Activated CD4-positive, CD25-positive, alpha-beta regulatory T cell treated with anti-CD3 and anti-CD28 coated beads, Interleukin-2, amount 50 U/mL, for 16 hours (primary cell): ENCODE measurements around the gene WIPF1.
"Not testable (repeated sequence)": the region's sequence is repeated elsewhere in the genome, so short reads cannot be mapped to it uniquely, and the experiment has no call there.

Source experiments
- DNase-seq: peaks from one replicate; pipeline ENCODE4 v3.0.0-alpha.2; 2020; ENCODE audit warnings: low read depth, low spot score

The WIPF1 gene

DNA sequence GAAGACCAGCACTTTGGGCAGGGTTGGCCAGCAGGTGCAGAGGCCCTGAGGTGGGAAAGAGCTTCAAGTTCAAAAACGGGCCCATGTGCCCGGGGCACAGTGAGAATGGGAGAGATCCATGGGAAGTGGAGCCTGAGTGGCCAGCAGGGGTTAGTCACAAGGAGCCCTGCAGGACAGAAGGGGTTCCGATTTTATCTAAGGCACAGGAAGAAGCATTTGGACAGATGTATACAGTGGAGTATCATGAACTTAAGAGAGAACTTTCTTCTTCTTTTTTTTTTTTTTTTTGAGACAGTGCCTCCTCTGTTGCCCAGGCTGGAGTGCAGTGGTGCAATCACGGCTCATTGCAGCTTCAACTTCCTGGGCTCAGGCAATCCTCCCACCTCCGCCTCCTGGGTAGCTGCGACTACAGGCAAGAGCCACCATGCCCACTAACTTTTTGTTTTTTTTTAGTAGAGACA is 24.0 kb downstream of the WIPF1 start:
- no peak for DNase-seq

DNA sequence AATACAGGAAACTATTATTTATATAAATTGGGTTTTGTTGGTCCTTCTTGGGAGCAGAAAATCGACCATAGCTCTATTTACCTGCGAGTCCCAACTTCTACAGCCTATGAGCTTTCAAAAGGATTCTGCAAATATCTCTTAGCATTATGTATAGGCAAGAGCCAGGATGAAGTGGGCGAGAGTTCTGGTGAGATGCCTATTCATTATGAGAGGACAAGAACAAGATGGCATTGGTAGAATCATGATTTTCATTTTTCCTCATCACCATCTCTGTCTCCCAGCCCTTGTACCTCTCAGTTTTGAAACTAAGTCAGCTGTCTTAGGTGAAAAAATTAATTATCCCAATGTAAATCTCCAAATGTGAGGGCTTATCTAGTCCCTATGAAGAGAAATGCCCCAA is 25.0 kb downstream of the WIPF1 start:
- no peak for DNase-seq

DNA sequence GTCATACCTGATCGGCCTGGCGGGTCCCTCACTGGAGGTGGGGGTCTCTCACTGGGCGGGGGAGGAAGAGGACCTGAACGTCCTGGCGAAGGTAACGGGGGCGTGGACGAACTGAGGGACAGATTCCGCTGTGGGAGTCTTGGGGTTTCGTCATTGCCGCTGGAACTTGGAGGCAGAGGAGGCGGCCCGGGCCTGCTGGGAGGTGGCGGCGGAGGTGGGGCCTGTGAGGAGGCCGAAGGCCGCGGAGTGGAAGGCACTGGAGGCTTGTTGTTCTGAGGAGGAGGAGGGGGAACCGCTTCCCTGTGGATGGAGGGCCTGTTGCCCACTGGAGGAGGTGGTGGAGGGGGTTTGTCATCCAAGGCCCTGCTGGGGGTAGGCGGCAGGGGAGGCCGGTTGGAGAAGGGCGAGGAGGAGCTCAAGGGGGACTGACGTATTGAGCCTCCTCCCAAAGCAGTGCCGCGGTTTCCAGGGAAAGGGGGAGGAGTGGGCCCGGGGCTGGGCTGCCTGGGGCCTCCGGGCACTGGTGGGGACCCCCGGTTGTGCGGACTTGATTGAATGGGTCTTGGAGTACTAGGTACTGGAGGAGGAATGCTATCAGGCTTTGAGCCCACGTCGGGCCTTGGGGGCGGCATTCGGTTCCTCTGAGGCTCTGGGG is 25.8 kb downstream of the WIPF1 start:
- no peak for DNase-seq

DNA sequence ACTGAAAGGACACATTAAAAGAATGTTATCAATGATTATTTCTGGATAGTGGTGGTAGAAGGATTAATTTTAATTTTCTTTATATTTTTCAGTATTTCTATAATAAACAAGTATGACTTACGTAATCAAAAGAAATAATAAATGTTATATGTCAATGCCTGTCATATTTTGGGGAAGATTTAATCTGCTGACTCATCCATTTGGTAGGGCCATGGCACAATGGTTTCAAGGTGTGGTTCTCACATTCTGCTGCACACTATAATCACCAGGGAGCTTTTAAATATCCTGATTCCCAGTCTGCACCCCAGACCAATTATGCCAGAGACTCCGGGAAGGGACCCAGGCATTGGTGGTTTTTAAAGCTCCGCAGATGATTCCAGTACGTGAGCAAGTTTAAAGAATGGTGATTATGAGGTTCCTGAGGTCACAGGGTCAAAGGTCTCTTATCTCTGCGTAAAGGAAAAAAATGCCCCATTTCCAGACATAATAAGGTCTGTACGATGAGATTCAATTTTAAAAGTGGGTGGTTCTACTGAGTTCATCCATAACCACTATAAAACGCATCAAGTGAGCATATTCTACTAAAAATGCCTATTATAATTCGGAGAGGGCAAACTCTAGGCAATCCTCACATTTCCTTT is 27.2 kb downstream of the WIPF1 start:
- no peak for DNase-seq

DNA sequence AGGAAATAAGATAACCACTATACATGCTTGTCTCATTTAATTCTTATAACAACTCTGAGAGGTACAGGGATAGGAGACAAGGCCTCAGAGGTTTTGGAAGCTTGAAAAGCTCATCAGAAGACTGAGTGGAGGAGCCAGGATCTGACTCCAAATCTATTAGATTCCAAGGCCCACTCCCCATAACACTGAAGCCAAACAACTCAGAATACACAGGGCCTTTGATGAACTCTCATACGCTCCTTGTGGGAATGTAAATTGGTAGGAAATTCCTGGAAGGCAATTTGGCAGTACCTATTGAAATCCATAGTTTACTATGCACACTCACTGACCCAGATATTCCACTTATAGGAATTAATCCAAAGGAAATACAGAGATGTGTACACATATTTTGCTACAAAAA is 27.9 kb downstream of the WIPF1 start:
- no peak for DNase-seq

DNA sequence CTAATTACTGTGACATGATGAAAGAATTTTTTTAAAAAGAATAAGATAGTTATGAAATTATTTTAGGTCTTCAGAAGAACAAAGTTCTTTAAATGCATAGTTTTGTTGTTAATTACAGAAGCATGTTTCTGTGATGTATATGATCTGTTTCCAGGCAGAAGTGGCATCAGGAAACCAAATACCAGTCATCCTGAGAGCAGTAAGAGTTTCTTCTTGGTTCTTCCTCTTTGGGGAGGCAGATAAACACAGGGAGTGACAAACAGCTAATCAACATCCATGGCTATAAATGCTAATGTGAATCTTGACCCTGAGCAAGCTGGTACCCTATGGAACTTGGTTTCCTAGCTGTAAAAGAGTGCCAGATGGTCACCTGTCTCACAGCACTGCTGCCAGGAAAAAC is 29.2 kb downstream of the WIPF1 start:
- DNase-seq: no peak

DNA sequence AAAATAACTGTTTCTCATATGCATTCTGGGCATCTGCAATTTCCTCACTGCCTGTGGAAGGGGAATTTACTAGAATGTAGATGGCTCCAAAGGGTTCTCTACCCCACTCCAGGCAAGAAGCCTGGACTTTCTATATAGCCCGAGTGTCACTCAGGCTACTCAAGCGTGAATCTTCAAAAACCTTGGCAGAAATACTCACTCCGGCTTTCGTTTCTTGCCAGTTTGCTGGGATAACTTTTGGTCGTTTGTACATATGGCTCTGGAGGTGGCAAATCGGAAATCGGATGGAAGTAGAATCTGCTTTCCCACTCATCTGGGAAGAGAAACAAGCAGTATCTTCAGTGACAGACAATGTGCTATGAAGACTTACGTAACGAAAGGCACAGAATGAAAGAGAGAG is 30.7 kb downstream of the WIPF1 start:
- no peak for DNase-seq

DNA sequence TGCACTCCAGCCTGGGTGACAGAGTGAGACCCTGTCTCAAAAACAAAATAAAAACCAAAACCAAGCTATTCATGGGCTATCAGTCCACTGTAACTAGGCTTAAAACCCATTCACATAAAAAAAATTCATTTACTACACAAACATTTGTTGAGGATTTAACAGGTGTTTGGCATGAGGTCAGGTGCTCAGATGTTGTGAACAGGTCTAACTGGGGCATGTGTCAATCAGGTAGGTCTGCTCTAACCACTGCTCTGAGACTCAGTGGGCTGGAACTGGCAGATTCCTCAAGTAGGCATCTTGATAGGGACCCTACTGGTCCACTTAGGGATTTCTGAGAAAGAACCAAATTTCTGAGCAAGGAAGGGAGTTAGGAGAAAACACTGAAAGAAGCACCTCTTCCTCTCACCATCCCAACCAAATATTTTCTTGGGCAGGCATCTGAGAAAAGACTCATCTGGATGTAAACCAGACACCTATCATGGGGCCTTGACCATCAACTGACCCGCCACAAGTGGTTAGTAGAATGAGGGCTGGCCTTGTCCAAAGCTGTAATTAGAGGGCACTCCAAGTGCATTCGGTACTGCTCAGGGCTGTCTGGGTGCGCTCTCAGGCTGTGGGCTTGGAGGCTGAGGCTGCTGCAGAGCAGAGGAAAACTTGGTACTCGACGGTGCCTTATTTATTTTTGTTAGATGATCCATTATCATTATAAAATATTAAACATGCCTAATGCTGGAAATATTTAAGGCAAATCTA is 33.9 kb downstream of the WIPF1 start:
- DNase-seq: no peak

DNA sequence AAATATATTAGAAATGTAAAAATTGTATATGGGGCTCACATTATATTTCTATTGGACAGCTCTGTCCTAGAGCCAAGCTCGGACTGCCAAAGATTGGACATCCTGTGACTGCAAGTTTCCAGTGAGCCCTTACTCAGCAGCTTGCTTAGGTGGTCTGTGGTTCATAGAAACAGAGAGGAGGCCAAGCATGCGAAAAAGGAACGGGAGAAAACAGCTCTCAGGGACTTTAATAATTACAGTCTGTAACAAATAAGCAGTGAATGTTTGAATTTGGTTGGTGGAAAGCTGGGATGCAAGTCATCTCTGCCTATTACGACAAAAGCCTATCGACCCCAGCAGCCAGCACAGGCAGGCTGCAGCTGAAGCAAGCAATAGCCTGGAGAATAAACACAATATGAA is 35.6 kb downstream of the WIPF1 start:
- DNase-seq: no peak

DNA sequence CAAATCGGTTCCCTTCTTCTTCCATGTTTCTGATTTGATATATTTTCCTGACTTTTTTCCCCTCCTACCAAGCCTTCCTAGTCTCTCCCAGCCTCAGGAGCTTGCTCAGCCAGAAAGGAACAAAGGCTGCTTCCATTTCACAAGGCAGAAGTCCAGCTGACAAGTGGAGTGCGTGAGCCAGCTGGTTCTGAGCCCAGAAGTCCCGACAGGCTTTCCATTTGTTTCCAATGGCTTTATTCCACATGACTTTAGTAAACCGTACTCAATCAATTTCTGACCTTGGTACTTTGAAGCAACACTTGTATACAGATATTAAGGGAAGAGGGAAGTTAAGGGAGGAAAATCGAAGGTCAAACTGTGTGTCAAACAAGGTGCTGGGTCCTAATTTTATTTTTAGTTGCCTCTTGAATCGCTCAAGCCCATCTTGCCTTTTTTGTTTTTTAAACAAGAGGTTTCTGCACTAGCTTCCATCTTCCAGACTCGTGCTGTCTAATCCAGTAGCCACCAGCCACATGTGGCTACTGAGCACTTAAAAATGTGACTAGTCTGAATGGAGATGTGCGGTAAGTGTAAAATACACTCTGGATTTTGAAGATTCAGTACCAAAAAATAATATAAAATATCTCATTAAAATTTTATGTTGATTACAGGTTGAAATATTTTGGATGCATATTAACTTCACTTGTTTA is 36.2 kb downstream of the WIPF1 start:
- DNase-seq: no peak

DNA sequence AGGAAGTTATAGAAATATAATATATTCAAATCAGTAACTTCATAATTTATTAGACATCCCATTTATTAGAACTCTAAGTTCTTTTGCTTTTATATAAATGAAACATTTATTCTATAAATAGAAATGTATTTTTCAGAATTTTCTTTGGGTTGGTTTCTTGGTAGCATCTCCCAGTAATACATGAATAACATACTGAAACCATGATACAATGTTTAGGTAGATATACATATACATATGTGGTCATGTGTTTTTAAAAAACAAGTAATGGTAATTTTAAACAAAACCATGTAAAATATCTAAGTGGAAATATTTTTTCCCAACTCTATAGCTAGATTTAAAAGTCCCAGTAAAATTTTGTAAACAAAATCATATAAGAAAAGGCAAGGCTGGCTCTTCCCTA is 36.9 kb downstream of the WIPF1 start:
- DNase-seq: no peak

DNA sequence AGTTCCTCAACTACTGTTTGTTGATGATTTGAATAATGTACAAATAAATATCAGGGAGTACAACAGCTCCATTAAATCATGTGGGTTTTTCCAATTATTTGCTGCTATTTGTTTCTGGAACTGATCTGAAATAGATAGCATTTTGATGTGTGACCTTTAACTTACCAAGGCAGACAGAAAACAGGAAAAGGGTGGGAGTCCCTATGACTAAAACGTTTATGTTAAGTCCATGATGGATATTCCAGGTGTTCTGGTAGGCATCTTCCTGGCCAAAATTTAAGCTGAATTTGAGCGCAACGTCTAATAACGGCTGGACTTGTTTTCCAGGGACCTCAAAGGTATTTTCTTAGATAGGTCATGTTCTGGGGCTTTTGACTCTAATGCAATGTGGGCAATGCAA is 41.6 kb downstream of the WIPF1 start:
- no peak for DNase-seq

DNA sequence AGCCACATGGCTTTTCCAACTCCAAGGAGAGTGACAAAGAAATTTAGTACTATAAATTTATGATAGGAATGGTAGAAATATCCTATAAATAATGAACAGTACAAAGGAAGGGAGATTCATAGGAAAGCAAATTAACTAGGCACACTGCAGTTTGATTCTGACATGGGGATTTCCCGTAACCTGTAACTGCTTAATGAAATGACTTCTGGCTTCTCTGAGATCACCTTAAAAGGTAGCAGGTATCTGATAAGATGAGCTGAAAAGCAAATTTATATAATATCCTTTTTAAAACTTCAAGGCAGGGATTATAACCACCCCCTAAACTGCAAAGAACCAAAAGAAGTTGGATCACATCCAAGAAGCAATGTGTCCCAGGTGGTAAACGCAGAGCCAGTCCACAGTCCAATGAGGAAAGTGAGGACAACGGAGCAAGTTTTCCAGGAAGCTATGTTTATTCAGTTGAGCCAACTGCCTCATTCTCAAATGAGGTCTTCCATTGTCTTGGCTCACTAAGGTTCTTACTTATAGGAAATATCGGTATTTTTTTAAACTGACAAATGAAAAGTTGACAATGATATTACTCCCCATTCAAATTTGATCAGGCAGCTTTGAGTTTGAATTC is 43.0 kb downstream of the WIPF1 start:
- DNase-seq: no peak

DNA sequence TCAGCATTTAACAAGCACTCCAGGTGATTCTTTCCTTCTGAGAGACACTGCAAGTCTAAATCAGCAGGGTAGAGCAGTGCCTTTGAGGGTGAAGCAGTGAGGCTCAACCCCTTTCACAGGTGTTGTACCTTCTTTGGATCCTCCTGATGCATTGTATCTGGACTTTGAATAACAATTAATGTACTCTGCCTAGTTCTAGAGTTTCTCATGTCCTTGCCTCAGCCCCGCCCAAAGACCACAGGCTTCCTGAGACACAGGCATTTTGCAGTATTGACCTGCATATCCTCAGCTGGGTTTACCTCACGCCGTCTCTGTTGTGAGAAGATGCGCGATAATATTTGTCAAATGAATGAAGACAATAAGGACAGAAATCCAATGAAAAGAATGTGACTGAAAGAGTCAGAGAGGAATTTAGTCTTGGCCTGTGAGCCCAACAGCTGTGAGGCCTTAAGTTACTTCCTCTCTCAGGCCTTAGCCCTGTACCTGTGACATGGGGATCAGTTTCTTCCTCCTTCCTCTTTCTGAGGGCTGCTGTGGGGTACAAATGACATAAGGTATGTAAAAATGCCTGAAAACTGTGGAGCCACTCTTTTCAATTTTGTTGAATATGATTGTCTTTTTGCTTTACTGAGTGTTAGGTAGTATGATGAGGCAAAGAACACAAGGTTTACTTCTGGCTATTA is 43.7 kb downstream of the WIPF1 start:
- no peak for DNase-seq

DNA sequence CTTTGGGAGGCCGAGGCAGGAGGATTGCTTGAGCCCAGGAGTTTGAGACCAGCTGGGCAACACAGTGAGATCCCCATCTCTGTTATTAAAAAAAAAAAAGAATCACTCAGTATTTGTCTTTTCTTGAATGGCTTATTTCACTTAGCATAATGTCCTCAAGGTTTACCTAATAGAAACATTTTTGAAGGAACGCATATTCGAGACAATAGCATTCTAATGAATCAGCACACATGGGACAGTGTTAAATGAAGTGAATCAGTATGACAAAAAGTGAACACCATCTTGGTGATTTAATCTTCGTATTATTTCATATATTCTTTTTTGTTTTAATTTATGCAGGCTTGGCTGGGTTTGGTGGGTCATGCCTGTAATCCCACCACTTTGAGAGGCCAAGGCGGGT is 44.7 kb downstream of the WIPF1 start:
- no peak for DNase-seq

DNA sequence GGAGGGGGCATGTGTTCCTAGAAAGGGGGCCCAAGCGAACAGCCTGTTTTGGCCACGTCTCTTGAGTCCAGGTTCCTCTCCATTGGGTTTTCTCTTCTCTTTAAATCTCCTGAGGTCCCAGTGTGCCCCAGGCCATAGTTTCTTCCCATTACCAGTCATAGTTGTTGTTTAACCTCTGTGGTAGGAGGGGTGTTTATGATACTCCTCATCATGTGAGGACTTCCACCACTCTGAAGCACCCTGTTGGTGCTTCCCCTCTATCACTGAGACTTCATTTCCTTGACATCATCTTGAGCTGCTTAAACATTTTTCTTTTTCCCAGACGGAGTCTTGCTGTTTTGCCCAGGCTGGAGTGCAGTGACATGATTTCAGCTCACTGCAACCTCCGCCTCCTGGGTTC is 45.9 kb downstream of the WIPF1 start:
- no peak for DNase-seq

DNA sequence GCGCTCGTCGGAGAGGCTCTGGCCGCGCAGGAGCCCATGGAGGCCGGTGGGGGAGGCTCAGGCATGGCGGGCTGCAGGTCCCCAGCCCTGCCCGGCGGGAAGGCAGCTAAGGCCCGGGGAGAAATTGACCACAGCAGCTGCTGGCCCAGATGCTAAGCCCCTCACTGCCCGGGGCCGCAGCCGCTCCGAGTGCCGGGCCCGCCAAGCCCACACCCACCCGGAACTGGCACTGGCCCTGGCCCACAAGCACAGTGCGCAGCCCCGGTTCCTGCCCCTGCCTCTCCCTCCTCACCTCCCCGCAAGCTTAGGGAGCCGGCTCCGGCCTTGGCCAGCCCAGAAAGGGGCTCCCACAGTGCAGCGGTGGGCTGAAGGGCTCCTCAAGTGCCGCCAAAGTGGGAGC is 49.0 kb downstream of the WIPF1 start:
- not testable (repeated sequence) for DNase-seq

DNA sequence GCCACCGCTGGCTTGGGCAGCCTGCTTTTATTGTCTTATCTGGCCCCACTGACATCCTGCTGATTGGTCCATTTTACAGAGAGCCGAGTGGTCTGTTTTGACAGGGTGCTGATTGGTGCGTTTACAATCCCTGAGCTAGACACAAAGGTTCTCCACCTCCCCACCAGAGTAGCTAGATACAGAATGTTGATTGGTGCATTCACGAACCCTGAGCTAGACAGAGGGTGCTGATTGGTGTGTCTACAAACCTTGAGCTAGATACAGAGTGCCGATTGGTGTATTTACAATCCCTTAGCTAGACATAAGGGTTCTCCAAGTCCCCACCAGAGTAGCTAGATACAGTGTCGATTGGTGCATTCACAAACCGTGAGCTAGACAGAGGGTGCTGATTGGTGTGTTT is 49.6 kb downstream of the WIPF1 start:
- DNase-seq: not testable (repeated sequence)

DNA sequence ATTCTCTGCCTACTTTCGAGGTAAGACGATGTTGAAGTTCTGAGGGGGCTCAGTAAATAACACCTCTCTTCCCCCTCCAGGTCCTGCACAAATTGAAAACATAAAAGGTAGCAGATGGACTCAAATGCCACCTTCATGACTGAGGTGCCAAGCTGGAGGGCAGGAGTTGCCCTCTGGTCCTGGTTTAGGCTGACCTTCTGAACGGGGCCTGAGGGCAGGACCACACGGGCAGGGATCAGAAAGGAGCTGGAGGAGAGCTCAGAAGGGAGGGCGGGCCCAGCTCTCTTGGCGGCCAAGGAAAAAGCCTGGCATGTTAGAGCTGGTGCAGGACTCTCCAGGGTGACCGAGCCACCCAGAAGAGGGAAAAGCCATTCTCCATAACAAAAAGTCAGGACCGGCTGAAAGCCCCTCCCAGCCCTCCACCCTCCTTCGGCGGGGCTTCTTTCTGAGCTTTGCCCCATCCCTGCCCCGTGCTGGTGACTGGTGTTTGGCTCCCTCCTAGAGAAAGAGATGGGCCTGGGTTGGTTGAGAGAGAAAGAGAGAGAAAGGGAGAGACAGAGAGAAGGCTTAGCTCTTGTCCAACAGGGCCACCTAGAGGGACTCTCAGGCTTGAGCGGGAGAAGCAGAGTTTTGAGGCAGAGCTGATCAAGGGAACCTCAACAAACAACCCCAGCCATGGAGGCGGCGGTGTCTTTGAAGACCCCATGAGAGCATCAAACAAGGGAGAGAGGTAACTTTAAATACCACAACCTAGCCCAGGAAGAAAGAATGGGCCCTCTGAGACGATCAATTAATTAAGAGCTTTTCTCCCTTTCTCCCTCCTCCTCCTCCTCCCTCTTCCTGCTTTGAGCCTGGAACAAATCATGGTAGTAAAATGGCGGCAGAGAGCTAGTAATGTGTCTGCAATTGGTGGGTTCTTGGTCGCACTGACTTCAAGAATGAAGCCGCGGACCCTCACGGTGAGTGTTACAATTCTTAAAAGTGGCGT is 50.8 kb downstream of the WIPF1 start:
- DNase-seq: no peak

DNA sequence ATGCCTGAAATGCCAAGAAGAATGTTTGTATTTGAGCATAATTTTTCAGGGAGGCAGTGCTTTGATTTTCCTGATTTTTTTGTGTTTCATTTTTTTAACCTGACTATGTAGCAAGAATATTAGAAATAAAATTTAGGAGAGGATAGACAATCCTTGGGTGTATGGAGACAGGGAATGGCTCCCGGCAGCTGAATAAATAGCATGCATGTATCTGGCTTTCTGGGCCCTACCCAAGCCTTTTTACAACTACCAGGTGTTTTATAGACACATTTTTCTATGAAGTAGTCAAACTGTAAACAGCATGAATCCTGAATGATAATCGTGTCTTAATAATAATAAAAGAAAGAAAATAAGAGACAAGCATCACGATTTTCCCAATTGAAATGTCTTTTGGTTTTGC is 52.4 kb downstream of the WIPF1 start:
- DNase-seq: no peak
